CD1c-positive myeloid dendritic cell (primary cell): ENCODE data around the gene EMILIN2.

Experiments
- DNase-seq: peaks from one replicate; pipeline ENCODE4 v3.0.0-alpha.2; 2016; ENCODE audit errors: extremely low spot score

Gene EMILIN2

DNA sequence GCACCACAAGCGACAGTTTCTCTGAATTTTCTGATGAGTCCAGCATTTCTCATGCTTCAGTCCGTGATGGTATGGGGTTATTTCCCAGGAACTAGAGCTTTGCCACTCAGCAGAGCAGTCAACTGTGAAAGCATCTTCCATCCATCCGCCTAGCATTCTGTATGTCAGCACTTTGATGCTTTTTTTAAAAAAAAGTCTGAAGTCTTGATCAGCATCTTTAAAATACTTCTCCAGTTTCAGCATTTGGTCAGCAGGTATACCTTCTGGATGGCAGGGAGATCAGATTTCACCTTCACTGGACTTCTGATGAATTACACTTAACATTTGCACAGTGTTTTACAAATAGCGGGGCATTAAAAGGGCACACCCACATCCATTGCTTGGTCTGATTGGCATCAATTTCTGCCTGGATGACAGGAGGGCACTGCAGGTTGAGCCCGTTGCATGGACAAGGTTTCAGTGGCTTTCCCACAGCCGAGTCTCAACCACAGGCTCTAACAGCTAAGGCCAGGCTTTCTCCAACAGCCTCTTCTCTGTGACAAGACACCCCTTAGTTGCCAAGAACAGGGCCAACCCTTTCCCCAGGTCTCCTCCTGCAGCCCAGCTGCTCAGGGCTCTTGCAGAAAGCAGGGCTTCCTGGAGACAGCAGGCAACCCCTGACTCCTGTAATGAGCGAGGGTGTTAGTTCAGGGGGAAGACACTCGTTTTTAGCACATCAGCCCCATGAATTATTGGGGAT lies 54.0 kb downstream of the EMILIN2 start:
- no peak for DNase-seq

DNA sequence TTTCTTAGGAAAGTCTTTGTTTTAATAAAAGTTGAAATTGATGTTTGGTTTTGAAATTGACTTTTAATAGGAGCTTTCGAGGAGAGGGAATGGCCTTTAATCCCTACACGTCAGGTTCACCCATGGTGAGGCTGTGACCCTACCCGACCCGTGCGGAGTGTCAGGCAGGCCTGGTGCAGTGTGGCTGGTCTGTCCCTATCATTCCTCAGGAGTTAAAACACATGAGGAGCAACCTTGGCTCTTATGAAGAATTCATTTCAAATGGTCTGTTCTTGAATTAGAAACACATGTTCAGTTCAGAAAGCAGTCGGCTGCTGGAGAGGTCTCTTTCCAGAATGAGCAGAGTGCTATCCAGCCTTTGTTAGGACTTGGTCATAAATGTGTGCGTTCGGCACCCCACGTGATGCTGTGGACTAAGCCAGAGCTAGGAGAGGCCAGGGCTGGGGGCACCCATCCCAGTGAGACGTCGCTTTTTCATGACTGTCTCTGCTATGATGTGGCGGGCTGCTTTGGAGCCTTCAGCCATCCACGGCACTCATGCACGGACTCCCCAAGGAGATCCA lies 54.7 kb downstream of the EMILIN2 start:
- DNase-seq, result no peak

- no peak for DNase-seq
These were observed 55.5 kb downstream of the EMILIN2 start for GRCh38 chr18:2902327-2902726.

DNA sequence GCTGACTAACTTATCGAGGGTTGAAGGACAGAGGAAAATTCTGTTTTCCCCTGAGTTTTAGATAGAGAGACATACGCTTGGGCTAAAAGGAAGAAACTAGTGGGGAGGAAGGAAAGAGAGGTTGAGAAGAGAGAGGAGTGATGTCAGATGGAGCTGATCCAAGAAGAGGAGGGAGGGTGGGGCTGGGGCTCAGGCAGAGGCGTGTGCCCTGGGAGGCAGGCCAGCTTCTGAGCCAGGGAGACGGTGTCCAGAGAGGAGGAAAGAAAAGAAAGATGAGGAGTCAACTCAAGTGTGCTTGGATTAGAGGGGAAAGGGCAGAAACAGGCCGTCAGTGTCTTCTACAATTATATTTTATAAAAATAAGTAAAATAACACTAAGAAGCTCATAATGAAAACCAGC lies 56.2 kb downstream of the EMILIN2 start:
- DNase-seq, result no peak

DNA sequence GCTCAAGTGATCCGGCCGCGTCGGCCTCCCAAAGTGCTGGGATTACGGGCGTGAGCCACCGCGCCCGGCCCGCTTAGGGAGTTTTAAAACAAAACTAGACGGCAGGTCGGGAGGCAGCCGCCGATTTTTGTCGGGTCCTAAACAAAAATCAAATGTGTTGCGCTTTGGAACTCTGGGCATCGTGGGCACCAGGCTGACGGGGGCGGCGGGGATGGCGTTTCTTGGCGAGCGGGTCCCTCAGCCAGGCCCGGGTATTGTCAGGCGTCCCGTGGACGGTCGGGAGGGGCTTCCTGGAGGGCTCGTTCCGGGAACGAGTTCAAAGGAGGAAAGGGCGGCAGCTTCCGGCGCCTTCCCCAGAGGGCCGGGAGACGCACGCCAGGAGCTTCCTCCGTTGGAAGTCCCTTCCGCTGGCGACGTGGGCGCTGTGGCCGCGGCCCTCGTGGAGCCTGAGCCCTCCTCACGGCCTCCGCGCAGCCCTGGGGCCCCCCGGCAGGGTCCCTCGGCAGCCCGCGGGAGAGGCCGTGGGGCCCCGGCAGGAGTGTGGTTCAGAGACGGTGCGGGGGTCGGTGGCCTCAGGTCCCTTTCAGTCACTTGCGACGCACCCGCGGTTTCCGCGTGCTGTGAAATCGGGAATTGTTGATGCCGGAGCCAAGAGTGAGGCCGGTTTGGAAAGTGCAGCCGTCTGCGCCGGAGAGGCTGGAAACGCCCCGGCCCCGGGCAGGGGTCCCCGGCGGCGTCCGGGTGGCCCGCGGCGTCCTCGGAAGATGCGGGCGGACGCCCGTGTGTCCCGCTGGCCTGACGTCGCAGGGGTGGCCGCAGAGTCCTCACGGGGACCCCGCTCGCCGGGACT lies 59.3 kb downstream of the EMILIN2 start:
- DNase-seq, result peak; percentile 84

GRCh38 chr18:2906704-2907549 lies 60.1 kb downstream of the EMILIN2 start:
- DNase-seq, result peak; percentile 24

DNA sequence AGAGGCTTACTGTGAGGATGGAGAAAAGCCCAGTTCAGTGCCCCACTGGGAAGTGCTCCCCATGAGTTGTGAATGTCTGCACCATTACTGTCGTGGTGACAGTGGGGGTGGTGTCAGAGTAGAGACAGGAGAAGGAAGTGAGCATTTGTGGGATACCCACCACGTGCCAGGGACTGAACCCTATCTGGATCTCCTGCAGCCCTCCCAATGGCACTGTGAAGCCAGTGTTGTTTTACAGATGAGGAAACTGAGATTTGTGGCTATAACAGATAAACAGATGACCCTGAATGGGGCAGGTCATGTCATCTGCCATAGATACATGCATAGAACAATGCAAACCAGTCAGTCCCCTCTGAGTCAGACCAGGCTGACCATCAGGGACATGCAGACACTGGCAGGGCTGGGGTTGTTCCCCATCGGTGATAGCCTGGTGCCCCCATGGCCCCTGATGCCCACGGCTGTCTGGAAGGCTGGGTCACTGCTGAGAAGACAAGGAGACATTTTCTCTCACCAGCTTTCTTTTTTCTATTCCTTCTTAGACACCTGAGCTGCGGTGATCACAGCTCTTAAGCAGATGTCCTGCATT lies 60.8 kb downstream of the EMILIN2 start:
- DNase-seq, result peak; percentile 65

DNA sequence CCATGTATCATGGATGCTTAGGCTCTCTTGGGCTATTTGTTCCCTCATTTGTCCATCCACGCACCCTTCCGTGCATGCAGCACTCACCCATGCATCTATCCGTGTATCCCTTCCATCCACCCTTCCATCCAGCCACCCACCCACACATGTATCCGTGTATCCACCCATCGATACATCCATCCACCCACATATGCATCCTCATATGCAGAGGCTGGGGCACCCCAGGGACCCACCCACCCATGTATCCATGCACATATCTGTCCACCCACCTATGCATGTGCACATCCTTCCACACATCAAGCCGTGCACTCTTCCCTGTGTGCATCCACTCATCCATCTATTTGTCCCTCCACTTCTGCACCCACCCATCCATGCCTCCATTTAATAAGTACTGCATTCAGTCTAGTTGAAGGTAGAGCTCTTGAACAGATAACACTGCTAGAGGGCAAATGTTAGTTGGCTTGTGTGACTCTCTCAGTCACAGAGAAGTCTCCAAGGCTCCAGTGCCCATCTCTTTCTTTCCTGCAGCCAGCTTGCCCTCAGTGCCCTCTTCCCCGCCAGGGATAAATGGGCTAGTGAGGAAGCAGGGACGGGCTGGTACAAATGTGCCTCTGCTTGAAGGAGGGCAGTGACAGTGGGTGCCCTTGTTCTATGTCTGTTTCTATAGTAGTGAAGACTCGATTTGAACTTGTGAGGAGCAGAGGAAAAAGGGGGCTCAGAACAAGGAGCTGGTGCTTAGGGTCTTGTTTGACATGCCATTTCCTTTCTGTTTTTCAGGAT lies 61.5 kb downstream of the EMILIN2 start:
- DNase-seq, result no peak

DNA sequence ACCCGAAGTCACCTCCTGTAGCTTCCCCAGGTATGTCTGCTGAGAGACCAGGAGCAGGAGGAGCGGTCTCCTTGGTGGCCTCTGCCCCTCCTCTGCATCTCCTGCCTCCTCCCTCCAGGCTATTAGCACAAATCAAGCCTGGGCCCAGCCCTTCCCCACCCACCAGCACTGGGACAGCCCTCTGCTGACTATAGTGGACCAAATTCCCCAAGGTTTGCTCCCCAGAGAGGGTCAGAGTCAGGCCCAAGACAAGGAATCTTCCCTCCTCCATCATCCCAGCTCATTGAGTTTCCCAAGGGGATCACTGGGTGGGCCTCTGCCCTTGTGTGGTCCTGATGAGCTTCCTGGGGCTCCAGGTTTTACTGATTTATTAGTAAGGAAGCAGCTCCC lies 62.1 kb downstream of the EMILIN2 start:
- no peak for DNase-seq

DNA sequence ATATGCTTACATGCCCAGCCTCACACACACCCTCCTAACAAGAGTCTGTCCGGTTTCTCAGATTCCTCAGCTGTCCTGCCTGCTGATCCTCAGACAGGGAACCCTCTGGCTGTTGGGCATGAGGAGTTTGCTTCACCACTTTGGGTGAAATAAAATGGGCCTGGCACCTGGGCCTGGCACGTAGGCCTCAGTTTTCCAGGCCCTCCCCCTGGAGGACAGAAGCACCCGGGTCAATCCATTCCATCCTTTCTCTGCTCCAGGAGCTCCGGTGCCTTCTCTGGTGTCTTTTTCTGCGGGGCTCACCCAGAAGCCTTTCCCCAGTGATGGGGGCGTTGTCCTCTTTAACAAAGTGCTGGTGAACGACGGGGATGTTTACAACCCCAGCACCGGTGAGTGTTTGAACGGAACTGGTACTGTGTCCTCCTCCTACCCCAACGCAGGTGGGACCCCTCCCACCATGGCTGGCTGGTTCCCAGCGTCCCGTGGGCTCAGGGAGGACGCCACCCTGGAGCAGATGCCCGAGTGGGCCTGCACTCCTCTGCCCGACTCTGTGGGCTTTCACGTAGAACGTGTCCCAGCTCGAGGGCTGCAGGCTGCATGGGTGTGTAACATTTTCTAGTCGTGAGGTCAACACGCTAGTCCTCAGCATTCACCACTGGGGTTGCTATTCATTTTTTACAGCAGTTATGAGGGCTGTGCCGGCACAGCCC lies 62.8 kb downstream of the EMILIN2 start:
- no peak for DNase-seq

- no peak for DNase-seq
These were observed 63.5 kb downstream of the EMILIN2 start for GRCh38 chr18:2910261-2910660.

DNA sequence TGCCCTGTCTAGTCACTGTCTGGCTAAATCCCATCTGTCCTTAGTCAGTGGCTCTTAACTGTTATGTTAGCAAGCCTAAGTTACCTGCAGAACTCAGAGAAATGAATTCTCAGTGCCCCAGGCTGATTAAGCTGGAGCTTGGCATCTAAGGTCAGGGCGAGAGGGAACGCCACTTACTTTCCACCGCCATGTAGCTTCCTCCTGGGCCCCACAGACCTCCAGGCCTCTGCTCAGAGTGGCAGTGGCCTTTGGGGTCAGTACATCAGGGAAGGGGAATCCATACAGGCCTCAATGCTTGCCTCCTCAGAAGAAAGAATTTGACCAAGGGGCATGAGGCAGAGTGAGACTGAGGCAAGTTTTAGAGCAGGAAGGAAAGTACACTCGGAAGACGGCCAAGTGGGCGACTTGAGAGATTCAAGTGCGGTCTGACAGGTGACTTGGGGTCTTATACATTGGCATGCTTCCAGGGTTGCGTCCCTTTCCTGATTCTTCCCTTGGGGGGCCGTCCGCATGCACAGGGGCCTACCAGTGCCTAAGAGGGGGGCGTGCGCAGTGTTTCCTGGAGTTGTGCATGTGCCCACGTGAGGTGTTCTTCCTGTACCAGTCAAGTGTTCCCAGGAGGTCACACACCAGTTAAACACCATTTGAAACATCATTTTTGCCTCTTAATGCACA lies 64.1 kb downstream of the EMILIN2 start:
- no peak for DNase-seq

- no peak for DNase-seq
These were observed 64.7 kb downstream of the EMILIN2 start for GRCh38 chr18:2911533-2911932.

GRCh38 chr18:2912357-2913299 lies 65.8 kb downstream of the EMILIN2 start:
- DNase-seq, result no peak

DNA sequence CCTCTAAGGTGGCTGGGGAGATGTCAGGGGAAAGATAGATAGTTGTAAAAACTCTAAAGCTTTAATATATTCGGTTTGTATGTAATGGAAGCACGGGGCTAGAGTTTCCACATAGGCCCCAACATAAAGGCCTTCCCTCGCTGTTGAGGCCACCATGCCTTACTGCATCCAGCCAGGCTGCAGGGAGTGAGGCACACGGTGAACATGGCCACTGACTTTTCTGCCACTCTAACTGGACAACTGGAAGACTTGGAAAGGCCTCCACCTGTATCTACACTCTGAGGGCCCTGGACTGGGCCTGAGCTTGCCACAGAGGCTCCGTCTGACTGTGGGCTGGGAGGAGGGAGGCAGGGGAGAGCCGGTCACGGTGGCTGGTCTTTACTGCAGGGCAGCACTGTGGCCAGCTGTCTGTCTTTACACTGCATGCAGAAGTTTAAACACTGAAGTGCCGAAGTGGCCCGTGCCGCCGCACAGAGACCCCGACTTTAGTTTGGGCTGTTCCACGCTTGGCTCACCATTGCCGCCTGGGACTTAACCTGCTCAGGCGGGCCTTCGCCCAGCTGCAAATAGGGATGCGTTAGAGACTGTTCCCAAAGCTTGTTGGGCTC lies 66.7 kb downstream of the EMILIN2 start:
- DNase-seq, result no peak

- no peak for DNase-seq
These were observed 67.5 kb downstream of the EMILIN2 start for GRCh38 chr18:2914185-2914880.

- no peak for DNase-seq
These were observed 68.1 kb downstream of the EMILIN2 start for GRCh38 chr18:2914881-2915240.
